ENCODE measurements around the gene CUL3. TPM values are rescaled to one million over a fixed set of nuclear protein-coding genes. Genes with fewer than 3 reads are reported as not detected.

The CUL3 gene
- polyA plus RNA-seq, 3 donors: 12.3 to 28.7 (median 12.9) TPM

GRCh38 chr2:224572338-224572737 is 12.8 kb downstream of the CUL3 start:
- Mint-ChIP-seq H3K27me3 (ENCODE audit: low read depth in 3 of 3) (no peaks in the 10 kb centered on the region), H3K9me3 (peaks cover 0 to 3% (median 2%) of the 10 kb centered on the region in 7 donors), H3K27ac (no peak overlapping the region), H3K4me3 (no peak overlapping the region), H3K4me1 (peaks cover 62% of the 10 kb centered on the region), H3K36me3 (peaks cover 1 to 11% of the 10 kb centered on the region in 2 donors)
- H3K36me3 ChIP-seq (replicated peaks in 1 of 2; ENCODE audit: control insufficient read depth in 1 of 2, insufficient read depth in 2 of 2, low read length in 2 of 2): no peaks in the 10 kb centered on the region
- H3K4me3 ChIP-seq (replicated peaks in 1 of 3; ENCODE audit: low read depth in 2 of 3, low read length in 3 of 3): no peak overlapping the region
- H3K4me2 ChIP-seq (replicated peaks; ENCODE audit: extremely low read depth, low read length, poor library complexity, severe bottlenecking): no peak overlapping the region
- peaks cover 100% of the 10 kb centered on the region for H3K79me2 ChIP-seq (ENCODE audit: insufficient read depth, low read length)
- H4K20me1 ChIP-seq (ENCODE audit: insufficient read depth, low read length): peaks cover 100% of the 10 kb centered on the region
- no peak overlapping the region for H2AFZ ChIP-seq (ENCODE audit: insufficient read depth, low read depth, low read length, poor library complexity, severe bottlenecking)
- H3K4me1 ChIP-seq (ENCODE audit: control insufficient read depth in 1 of 2, insufficient read depth in 2 of 2, low read length in 2 of 2): peaks cover 27 to 32% of the 10 kb centered on the region in 2 donors
- no peaks in the 10 kb centered on the region for H3K9me3 ChIP-seq (replicated peaks in 1 of 2; ENCODE audit: control insufficient read depth in 1 of 2, insufficient read depth in 1 of 2, low read length in 2 of 2)
- 100% methylated on average over 2 of the region's 4 CpGs for WGBS (ENCODE audit: insufficient coverage)
- no peak overlapping the region for H3K9ac ChIP-seq (ENCODE audit: insufficient read depth, low read length, poor library complexity, severe bottlenecking)
- H3K27ac ChIP-seq (ENCODE audit: low read depth in 1 of 2, low read length in 2 of 2): no peak overlapping the region
- intact Hi-C loops (cut with micrococcal nuclease): no loop called here
- no peak for DNase-seq
- no peaks in the 10 kb centered on the region for H3K27me3 ChIP-seq (ENCODE audit: control insufficient read depth in 2 of 2, insufficient read depth in 2 of 2, low read length in 2 of 2)
- TF ChIP-seq CTCF (IDR thresholded peaks at IDR 0.05): no peak

GRCh38 chr2:224570328-224570993 is 14.7 kb downstream of the CUL3 start:
- Histone ChIP-seq H3K9me3 (replicated peaks in 1 of 2; ENCODE audit: control insufficient read depth in 1 of 2, insufficient read depth in 1 of 2, low read length in 2 of 2) (no peaks in the 10 kb centered on the region), H3K27me3 (ENCODE audit: control insufficient read depth in 2 of 2, insufficient read depth in 2 of 2, low read length in 2 of 2) (no peaks in the 10 kb centered on the region), H3K9ac (ENCODE audit: insufficient read depth, low read length, poor library complexity, severe bottlenecking) (no peak overlapping the region), H3K4me3 (replicated peaks in 1 of 3; ENCODE audit: low read depth in 2 of 3, low read length in 3 of 3) (no peak overlapping the region), H4K20me1 (ENCODE audit: insufficient read depth, low read length) (peaks cover 100% of the 10 kb centered on the region), H2AFZ (ENCODE audit: insufficient read depth, low read depth, low read length, poor library complexity, severe bottlenecking) (no peak overlapping the region), H3K4me2 (replicated peaks; ENCODE audit: extremely low read depth, low read length, poor library complexity, severe bottlenecking) (no peak overlapping the region), H3K79me2 (ENCODE audit: insufficient read depth, low read length) (peaks cover 100% of the 10 kb centered on the region), H3K27ac (ENCODE audit: low read depth in 1 of 2, low read length in 2 of 2) (no peak overlapping the region), H3K4me1 (ENCODE audit: control insufficient read depth in 1 of 2, insufficient read depth in 2 of 2, low read length in 2 of 2) (peaks cover 10 to 16% of the 10 kb centered on the region in 2 donors), H3K36me3 (replicated peaks in 1 of 2; ENCODE audit: control insufficient read depth in 1 of 2, insufficient read depth in 2 of 2, low read length in 2 of 2) (peaks cover 0 to 10% of the 10 kb centered on the region in 2 donors)
- H3K4me1 Mint-ChIP-seq: peaks cover 46% of the 10 kb centered on the region
- H3K27ac Mint-ChIP-seq: peak overlapping the region in 2 of 7 donors; percentile 17 to 33
- H3K4me3 Mint-ChIP-seq: no peak overlapping the region
- intact Hi-C loops (cut with micrococcal nuclease): no loop called here
- no peak for TF ChIP-seq CTCF (IDR thresholded peaks at IDR 0.05)
- H3K36me3 Mint-ChIP-seq: peaks cover 9 to 22% of the 10 kb centered on the region in 2 donors
- no CpG with 5 or more reads among the region's 4 CpGs for WGBS (ENCODE audit: insufficient coverage)
- DNase-seq: no peak
- H3K9me3 Mint-ChIP-seq: peaks cover 0 to 7% (median 3%) of the 10 kb centered on the region in 7 donors
- H3K27me3 Mint-ChIP-seq (ENCODE audit: low read depth in 3 of 3): no peaks in the 10 kb centered on the region
